Measurements from ENCODE around the gene PRDX3.

GRCh38 chr10:119197921-119198320 lies 19.3 kb upstream of the PRDX3 start:
- TF ChIP-seq CTCF (IDR thresholded peaks at IDR 0.05; ENCODE audit: low read depth, low read length), result no peak
- no peak for TF ChIP-seq MAX (IDR thresholded peaks at IDR 0.05; ENCODE audit: low read depth, low read length)
